HG03108 (cell line): ENCODE data around the gene VIT.
A peak's percentile ranks its signal among the peaks of the same experiment; 100 is the strongest.

Experiments used
- ATAC-seq: cut with Tn5 transposase; IDR thresholded peaks from one replicate; pipeline ENCODE4 v1.9.1; 2021; ENCODE audit warnings: moderate library complexity; ENCODE audit not compliant: unreplicated experiment

Gene VIT

GRCh38 chr2:36854241-36854640 lies 157.7 kb downstream of the VIT start:
- ATAC-seq: no peak

- ATAC-seq: no peak
Observed at GRCh38 chr2:36855429-36855828, 158.9 kb downstream of the VIT start.

GRCh38 chr2:36857713-36858112 lies 161.2 kb downstream of the VIT start:
- no peak for ATAC-seq

GRCh38 chr2:36858551-36859365 lies 162.3 kb downstream of the VIT start:
- peak; percentile 84 for ATAC-seq

GRCh38 chr2:36859366-36859792 lies 162.9 kb downstream of the VIT start:
- ATAC-seq: no peak

GRCh38 chr2:36861896-36862295 lies 165.4 kb downstream of the VIT start:
- no peak for ATAC-seq
